H1 (cell line): ENCODE measurements around the gene C20orf173. TPM values are rescaled to one million over a fixed set of nuclear protein-coding genes. Genes with fewer than 3 reads are reported as not detected.

Experiments used
- BCL11A ChIP-seq, 2 experiments: IDR thresholded peaks; one replicate each; pipeline ENCODE4 v1.6.1; 2011; ENCODE audit warnings: low read depth in 2 of 2, low read length in 2 of 2, mild to moderate bottlenecking in 2 of 2
- RFX5 ChIP-seq: IDR thresholded peaks from 2 replicates; pipeline ENCODE4 v1.6.1; 2011; ENCODE audit warnings: low read depth, low read length, improper control_type of control experiment, borderline replicate concordance
- SAP30 ChIP-seq: fragments of 300-600 bp; sonication (generic); IDR thresholded peaks from 2 replicates; pipeline ENCODE4 v1.7.1; 2012; ENCODE audit warnings: low read length, moderate library complexity, mild to moderate bottlenecking, inconsistent platforms; ENCODE audit not compliant: insufficient read depth, insufficient replicate concordance
- polyA plus RNA-seq, 7 experiments: library from polyadenylated mRNA; depleted of rRNA in 3 of 7; stranded (reverse) in 5 of 7; unstranded in 2 of 7; fragments of >200 nt in 5 of 7; fragments of 200-250 nt in 2 of 7; gene quantifications; 1 replicate in 5 of 7; 2 replicates in 1 of 7; 4 replicates in 1 of 7; pipeline versions ENCODE4 v1.2.1 to v1.2.3, GENCODE V29; 2011 to 2013; ENCODE audit warnings: missing spikeins in 2 of 7, mixed read lengths in 2 of 7
- total RNA-seq: library from RNA; stranded (reverse); fragmentation: NEBNext Ultra II Directional; extraction: Animal tissue kit (Norgen Biotek cat#: 25700); gene quantifications from 2 replicates; pipeline ENCODE4 v1.2.1, GENCODE V29; 2021

C20orf173 gene
- total and polyA plus RNA-seq, 2 of the 8 experiments (the other 6 are each of a cell fraction or from before 2014, with no cell fraction given) = not detected

DNA sequence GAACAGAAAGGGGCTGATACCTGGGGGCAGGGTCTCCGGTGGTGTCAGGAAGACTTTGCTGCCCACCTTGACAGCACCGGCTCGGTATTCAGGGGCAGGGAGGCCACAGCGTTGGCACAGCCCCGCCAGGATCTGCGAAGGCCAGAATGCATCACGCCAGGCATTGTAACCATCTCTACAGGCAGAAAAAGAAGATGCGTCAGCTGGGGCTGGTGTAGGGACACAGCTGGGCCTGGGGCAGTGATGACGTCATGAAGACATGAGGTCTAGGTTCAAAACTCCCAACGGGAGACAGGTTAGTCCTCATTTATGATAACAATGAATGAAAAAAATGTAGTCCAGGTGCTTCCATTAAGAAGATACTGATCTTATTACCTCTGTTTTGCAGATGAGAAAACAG lies 34.4 kb upstream of the C20orf173 start (continued):
- TF ChIP-seq SAP30 = no peak
- no peak for TF ChIP-seq RFX5
- TF ChIP-seq BCL11A (IDR thresholded peaks at IDR 0.05; ENCODE audit: low read depth in 2 of 2, low read length in 2 of 2) = no peak
